Keratinocyte (primary cell): ENCODE results near the gene DYNC1I1.

Source experiments
- EZH2 ChIP-seq: IDR thresholded peaks from one replicate; pipeline ENCODE4 v1.6.1; 2012; ENCODE audit warnings: inconsistent platforms, mild to moderate bottlenecking, low read length, moderate library complexity
- TF ChIP-seq, protein P1 (sequence below), 3 experiments: IDR thresholded peaks in 1 of 3; conservative IDR thresholded peaks in 1 of 3; optimal IDR thresholded peaks in 1 of 3; 2 replicates in 2 of 3; 3 replicates in 1 of 3; pipeline versions ENCODE3 to v1.5.1; 2011; ENCODE audit warnings: low read length in 3 of 3, mild to moderate bottlenecking in 3 of 3, moderate library complexity in 2 of 3, control low read depth in 1 of 3, inconsistent platforms in 1 of 3; ENCODE audit not compliant: insufficient read depth in 2 of 3; ENCODE audit errors: extremely low read depth in 1 of 3

- TF ChIP-seq, protein P1, sequence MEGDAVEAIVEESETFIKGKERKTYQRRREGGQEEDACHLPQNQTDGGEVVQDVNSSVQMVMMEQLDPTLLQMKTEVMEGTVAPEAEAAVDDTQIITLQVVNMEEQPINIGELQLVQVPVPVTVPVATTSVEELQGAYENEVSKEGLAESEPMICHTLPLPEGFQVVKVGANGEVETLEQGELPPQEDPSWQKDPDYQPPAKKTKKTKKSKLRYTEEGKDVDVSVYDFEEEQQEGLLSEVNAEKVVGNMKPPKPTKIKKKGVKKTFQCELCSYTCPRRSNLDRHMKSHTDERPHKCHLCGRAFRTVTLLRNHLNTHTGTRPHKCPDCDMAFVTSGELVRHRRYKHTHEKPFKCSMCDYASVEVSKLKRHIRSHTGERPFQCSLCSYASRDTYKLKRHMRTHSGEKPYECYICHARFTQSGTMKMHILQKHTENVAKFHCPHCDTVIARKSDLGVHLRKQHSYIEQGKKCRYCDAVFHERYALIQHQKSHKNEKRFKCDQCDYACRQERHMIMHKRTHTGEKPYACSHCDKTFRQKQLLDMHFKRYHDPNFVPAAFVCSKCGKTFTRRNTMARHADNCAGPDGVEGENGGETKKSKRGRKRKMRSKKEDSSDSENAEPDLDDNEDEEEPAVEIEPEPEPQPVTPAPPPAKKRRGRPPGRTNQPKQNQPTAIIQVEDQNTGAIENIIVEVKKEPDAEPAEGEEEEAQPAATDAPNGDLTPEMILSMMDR (optimal IDR thresholded peaks at IDR 0.05 in 1 of 3, IDR thresholded peaks at IDR 0.05 in 1 of 3, conservative IDR thresholded peaks at IDR 0.05 in 1 of 3; ENCODE audit: extremely low read depth in 1 of 3, insufficient read depth in 2 of 3, low read length in 3 of 3): peak; percentile 60 to 65 (median 60)
- TF ChIP-seq EZH2: no peak
Measured at GRCh38 chr7:95794917-95795515, 22.7 kb downstream of the DYNC1I1 start.
